ENCODE measurements around the gene MRPL41. TPM values are rescaled to one million over a fixed set of nuclear protein-coding genes. Genes with fewer than 3 reads are reported as not detected.
"Not testable (repeated sequence)": the region's sequence is repeated elsewhere in the genome, so short reads cannot be mapped to it uniquely, and the experiment has no call there.

Gene MRPL41
- total RNA-seq, 1 donor, result 30.4 TPM

DNA sequence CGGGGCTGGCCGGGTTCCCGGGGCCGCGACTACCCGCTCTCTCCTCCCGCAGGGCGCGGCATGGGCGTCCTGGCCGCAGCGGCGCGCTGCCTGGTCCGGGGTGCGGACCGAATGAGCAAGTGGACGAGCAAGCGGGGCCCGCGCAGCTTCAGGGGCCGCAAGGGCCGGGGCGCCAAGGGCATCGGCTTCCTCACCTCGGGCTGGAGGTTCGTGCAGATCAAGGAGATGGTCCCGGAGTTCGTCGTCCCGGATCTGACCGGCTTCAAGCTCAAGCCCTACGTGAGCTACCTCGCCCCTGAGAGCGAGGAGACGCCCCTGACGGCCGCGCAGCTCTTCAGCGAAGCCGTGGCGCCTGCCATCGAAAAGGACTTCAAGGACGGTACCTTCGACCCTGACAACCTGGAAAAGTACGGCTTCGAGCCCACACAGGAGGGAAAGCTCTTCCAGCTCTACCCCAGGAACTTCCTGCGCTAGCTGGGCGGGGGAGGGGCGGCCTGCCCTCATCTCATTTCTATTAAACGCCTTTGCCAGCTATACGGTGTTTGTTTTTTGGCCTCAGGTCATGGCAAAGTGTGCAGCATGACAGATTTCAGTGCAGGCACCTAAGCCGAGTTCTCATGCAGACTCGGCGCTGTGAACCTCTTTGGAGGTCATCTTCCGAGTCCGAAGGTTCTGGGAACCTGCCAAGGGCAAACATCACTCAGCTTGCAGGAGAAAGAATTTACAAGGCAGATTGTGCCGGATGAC lies 516 bp downstream of the MRPL41 start:
- TF ChIP-seq, protein P1, sequence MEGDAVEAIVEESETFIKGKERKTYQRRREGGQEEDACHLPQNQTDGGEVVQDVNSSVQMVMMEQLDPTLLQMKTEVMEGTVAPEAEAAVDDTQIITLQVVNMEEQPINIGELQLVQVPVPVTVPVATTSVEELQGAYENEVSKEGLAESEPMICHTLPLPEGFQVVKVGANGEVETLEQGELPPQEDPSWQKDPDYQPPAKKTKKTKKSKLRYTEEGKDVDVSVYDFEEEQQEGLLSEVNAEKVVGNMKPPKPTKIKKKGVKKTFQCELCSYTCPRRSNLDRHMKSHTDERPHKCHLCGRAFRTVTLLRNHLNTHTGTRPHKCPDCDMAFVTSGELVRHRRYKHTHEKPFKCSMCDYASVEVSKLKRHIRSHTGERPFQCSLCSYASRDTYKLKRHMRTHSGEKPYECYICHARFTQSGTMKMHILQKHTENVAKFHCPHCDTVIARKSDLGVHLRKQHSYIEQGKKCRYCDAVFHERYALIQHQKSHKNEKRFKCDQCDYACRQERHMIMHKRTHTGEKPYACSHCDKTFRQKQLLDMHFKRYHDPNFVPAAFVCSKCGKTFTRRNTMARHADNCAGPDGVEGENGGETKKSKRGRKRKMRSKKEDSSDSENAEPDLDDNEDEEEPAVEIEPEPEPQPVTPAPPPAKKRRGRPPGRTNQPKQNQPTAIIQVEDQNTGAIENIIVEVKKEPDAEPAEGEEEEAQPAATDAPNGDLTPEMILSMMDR (IDR thresholded peaks at IDR 0.05; ENCODE audit: extremely low read depth, low read depth, low read length), result no peak
- H3K4me2 ChIP-seq (ENCODE audit: insufficient read depth, low read length), result peak overlapping the region; percentile 86
- H2AFZ ChIP-seq (ENCODE audit: low read length), result peak overlapping the region; percentile 78
- no peaks in the 10 kb centered on the region for H3K27me3 ChIP-seq (ENCODE audit: insufficient read depth, low read length)
- peaks cover 29% of the 10 kb centered on the region for H3K36me3 ChIP-seq (ENCODE audit: insufficient read depth, low read length)
- H4K20me1 ChIP-seq (ENCODE audit: insufficient read depth, low read length), result peaks cover 5% of the 10 kb centered on the region
- peak overlapping the region; percentile 92 for H3K4me3 ChIP-seq (ENCODE audit: insufficient read depth, low read length)
- H3K4me1 ChIP-seq (ENCODE audit: insufficient read depth, low read length), result peaks cover 6% of the 10 kb centered on the region
- peak; percentile 98 for DNase-seq (ENCODE audit: insufficient read length, low spot score, missing footprints)
- H3K27ac ChIP-seq (ENCODE audit: low read depth, low read length), result peak overlapping the region; percentile 66
- H3K9me3 ChIP-seq (ENCODE audit: low read depth, low read length), result no peaks in the 10 kb centered on the region
- peaks cover 14% of the 10 kb centered on the region for H3K79me2 ChIP-seq (ENCODE audit: insufficient read depth, low read length)

DNA sequence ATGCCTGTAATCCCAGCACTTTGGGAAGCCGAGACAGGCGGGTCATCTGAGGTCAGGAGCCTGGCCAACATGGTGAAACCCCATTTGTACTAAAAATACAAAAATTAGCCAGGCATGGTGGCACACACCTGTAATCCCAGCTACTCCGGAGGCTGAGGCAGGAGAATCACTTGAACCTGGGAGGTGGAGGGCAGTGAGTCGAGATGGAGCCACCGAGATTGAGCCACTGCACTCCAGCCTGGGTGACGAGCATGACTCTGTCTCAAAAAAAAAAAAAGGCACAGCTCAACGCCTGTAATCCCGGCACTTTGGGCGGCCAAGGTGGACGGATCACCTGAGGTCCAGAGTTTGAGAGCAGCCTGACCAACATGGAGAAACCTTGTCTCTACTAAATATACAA lies 2.0 kb downstream of the MRPL41 start:
- H4K20me1 ChIP-seq (ENCODE audit: insufficient read depth, low read length); H3K4me2 ChIP-seq (ENCODE audit: insufficient read depth, low read length); H3K4me1 ChIP-seq (ENCODE audit: insufficient read depth, low read length); H3K27me3 ChIP-seq (ENCODE audit: insufficient read depth, low read length); H2AFZ ChIP-seq (ENCODE audit: low read length); H3K4me3 ChIP-seq (ENCODE audit: insufficient read depth, low read length); DNase-seq (ENCODE audit: insufficient read length, low spot score, missing footprints); H3K9me3 ChIP-seq (ENCODE audit: low read depth, low read length); H3K27ac ChIP-seq (ENCODE audit: low read depth, low read length): not testable (repeated sequence)
- Histone ChIP-seq H3K36me3 (ENCODE audit: insufficient read depth, low read length) (peaks cover 35% of the 10 kb centered on the region), H3K79me2 (ENCODE audit: insufficient read depth, low read length) (peaks cover 14% of the 10 kb centered on the region)

DNA sequence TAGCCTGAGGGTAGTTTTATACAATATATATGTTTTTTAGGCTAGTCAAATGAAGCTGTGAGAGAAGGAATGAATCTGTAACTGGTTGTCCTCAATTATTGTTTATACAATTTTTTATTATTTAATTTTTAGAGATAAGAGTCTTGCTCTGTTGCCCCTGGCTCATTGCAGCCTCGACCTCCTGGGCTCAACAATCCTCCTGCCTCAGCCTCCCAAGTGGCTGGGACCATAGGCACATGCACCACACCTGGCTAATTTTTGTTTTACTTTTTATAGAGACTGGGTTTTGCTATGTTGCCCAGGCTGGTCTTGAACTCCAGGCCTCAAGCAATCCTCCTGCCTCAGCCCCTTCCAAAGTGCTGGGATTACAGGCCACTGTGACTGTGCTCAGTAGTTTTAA lies 2.7 kb downstream of the MRPL41 start:
- Histone ChIP-seq H3K79me2 (ENCODE audit: insufficient read depth, low read length) (peaks cover 14% of the 10 kb centered on the region), H3K4me1 (ENCODE audit: insufficient read depth, low read length) (peaks cover 6% of the 10 kb centered on the region), H3K27me3 (ENCODE audit: insufficient read depth, low read length) (no peaks in the 10 kb centered on the region), H3K9me3 (ENCODE audit: low read depth, low read length) (no peaks in the 10 kb centered on the region), H3K36me3 (ENCODE audit: insufficient read depth, low read length) (peaks cover 35% of the 10 kb centered on the region), H3K4me2 (ENCODE audit: insufficient read depth, low read length) (no peak overlapping the region), H2AFZ (ENCODE audit: low read length) (no peak overlapping the region), H4K20me1 (ENCODE audit: insufficient read depth, low read length) (peaks cover 5% of the 10 kb centered on the region), H3K4me3 (ENCODE audit: insufficient read depth, low read length) (no peak overlapping the region), H3K27ac (ENCODE audit: low read depth, low read length) (no peak overlapping the region)
- TF ChIP-seq, protein P1 (IDR thresholded peaks at IDR 0.05; ENCODE audit: extremely low read depth, low read depth, low read length), result no peak
- DNase-seq (ENCODE audit: insufficient read length, low spot score, missing footprints), result no peak

DNA sequence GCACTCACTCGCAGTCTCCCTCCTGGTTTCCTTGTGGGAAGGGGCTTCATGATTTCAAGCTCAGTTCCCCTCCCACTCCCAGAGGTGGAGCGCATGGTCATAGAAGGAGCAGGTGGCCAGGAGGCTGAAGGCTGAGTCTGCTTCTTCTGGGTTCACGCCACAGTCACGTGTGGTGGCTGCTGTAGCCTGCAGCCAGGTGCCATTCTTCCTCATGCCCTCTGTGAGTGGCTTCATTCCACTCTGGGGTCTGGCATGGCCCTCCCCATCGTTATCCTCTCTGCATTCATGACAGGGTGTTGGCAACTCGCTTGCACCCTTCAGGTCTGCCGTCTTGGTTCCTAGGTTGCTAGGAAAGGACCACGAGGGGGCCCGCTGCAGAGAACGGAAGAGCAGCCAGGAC lies 3.5 kb downstream of the MRPL41 start:
- TF ChIP-seq, protein P1 (IDR thresholded peaks at IDR 0.05; ENCODE audit: extremely low read depth, low read depth, low read length), result no peak
- Histone ChIP-seq H3K4me1 (ENCODE audit: insufficient read depth, low read length) (peaks cover 6% of the 10 kb centered on the region), H3K36me3 (ENCODE audit: insufficient read depth, low read length) (peaks cover 39% of the 10 kb centered on the region), H3K27ac (ENCODE audit: low read depth, low read length) (no peak overlapping the region), H3K9me3 (ENCODE audit: low read depth, low read length) (no peaks in the 10 kb centered on the region), H3K4me3 (ENCODE audit: insufficient read depth, low read length) (no peak overlapping the region), H3K79me2 (ENCODE audit: insufficient read depth, low read length) (peaks cover 16% of the 10 kb centered on the region), H3K27me3 (ENCODE audit: insufficient read depth, low read length) (no peaks in the 10 kb centered on the region), H3K4me2 (ENCODE audit: insufficient read depth, low read length) (no peak overlapping the region), H4K20me1 (ENCODE audit: insufficient read depth, low read length) (peaks cover 5% of the 10 kb centered on the region), H2AFZ (ENCODE audit: low read length) (no peak overlapping the region)
- DNase-seq (ENCODE audit: insufficient read length, low spot score, missing footprints), result no peak
